ENCODE results near the gene PNMA8B. TPM values are rescaled to one million over a fixed set of nuclear protein-coding genes. Genes with fewer than 3 reads are reported as not detected.

Gene PNMA8B
- total RNA-seq, 1 donor = 0.43 TPM

GRCh38 chr19:46513461-46514236 is 18.0 kb upstream of the PNMA8B start:
- peak; percentile 93 for TF ChIP-seq CTCF (IDR thresholded peaks at IDR 0.05; ENCODE audit: insufficient read depth, low read depth, low read length)
- DNase-seq (ENCODE audit: low read depth) = peak; percentile 77
- H3K4me3 ChIP-seq (ENCODE audit: low read depth, low read length) = no peak overlapping the region

- no peak for TF ChIP-seq CTCF (IDR thresholded peaks at IDR 0.05; ENCODE audit: insufficient read depth, low read depth, low read length)
- H3K4me3 ChIP-seq (ENCODE audit: low read depth, low read length) = no peak overlapping the region
- no peak for DNase-seq (ENCODE audit: low read depth)
Measured at GRCh38 chr19:46511237-46511636, 15.6 kb upstream of the PNMA8B start.

- TF ChIP-seq CTCF (IDR thresholded peaks at IDR 0.05; ENCODE audit: insufficient read depth, low read depth, low read length) = no peak
- DNase-seq (ENCODE audit: low read depth) = no peak
- H3K4me3 ChIP-seq (ENCODE audit: low read depth, low read length) = no peak overlapping the region
Measured at GRCh38 chr19:46508206-46508605, 12.5 kb upstream of the PNMA8B start.

GRCh38 chr19:46503848-46504453 is 8.3 kb upstream of the PNMA8B start:
- DNase-seq (ENCODE audit: low read depth) = no peak
- H3K4me3 ChIP-seq (ENCODE audit: low read depth, low read length) = no peak overlapping the region
- TF ChIP-seq CTCF (IDR thresholded peaks at IDR 0.05; ENCODE audit: insufficient read depth, low read depth, low read length) = no peak

- no peak for TF ChIP-seq CTCF (IDR thresholded peaks at IDR 0.05; ENCODE audit: insufficient read depth, low read depth, low read length)
- DNase-seq (ENCODE audit: low read depth) = no peak
Measured at GRCh38 chr19:46502891-46503290, 7.2 kb upstream of the PNMA8B start.

GRCh38 chr19:46499692-46500091 is 4.0 kb upstream of the PNMA8B start:
- no peak overlapping the region for H3K4me3 ChIP-seq (ENCODE audit: low read depth, low read length)
- no peak for DNase-seq (ENCODE audit: low read depth)
- no peak for TF ChIP-seq CTCF (IDR thresholded peaks at IDR 0.05; ENCODE audit: insufficient read depth, low read depth, low read length)

More at GRCh38 chr19:46502891-46503290, 7.2 kb upstream of the PNMA8B start:
- no peak overlapping the region for H3K4me3 ChIP-seq (ENCODE audit: low read depth, low read length)

All from fibroblast of villous mesenchyme (primary cell).